HCEC 1CT (cell line): ENCODE measurements around the gene ZNF3.
A peak's percentile ranks its signal among the peaks of the same experiment; 100 is the strongest.

ENCODE experiments used
- DNase-seq: peaks from one replicate; pipeline ENCODE4 v3.0.0-alpha.2; 2017

ZNF3 gene

DNA sequence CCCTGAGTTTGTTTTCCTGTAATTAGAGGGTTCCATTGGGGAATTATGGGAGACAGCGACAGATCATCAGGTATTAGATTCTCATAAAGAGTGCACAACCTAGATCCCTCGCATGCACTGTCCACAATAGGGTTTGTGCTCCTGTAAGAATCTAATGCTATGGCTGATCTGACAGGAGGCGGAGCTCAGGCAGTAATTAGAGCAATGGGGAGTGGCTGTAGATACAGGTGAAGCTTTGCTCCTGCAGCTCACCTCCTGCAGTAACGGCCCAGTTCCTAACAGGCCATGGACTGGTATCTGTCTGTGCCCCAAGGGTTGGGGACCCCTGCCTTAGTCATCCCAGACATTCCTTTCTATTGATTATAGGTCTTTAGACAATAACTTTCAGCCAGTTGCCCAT is 32.8 kb downstream of the ZNF3 start:
- DNase-seq: no peak

DNA sequence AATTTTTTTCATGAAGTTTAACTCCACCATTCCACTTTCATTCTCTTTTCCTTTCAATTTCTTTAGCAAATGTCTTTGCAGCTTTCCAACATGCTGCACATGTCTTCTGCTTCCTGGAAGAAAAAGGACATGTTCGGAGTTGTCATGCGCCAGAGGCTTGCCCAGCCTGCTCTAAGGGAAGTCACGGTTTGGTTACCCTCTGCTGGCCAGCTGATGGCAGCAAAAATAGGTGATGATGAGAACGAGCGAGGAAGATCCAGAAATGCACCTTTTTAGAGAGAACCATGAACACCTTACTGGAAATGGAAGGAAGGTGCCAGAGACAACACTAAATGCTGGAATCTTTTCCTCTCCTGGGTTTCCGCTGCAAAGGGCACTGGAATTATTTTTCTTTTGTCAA is 36.8 kb downstream of the ZNF3 start:
- no peak for DNase-seq

DNA sequence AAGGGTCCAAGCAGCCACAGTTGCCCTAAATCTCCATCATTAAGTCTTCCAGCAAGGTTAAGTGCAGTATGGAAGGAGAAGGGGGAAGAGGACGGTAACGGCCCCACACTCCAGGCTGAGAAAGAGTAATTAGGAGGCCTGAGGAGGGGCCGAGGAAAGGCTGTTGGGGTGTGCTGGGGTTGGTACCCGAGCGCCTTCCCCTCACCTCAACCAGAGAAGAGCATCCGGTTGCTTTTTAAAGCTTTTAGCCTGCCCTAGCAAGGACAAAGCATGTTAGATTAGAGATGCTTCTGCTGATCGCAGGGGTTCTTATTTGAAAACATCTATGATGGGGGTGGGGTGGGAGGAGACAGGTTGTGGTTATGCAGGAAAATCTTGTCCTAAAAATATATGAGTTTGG is 40.9 kb downstream of the ZNF3 start:
- DNase-seq: no peak

GRCh38 chr7:100038326-100038725 is 43.2 kb downstream of the ZNF3 start:
- DNase-seq: no peak

DNA sequence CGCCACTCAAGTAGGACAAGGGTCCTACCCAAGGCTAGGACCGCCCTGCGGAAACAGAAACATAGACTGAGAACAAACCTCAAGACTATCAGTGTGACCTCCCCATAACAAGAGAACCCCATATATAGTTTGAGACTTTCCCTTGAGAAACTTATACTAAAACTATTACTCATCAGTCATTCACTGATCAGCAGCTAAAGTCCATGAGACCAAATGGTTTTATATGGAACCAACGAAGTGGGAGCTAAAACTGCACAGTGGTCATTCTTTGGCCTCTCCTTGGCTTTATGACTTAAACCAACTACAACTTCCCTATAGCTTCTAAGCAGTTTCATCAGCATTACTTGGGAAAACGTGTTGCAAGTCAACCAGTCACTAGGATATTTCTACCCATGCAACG is 45.6 kb downstream of the ZNF3 start:
- no peak for DNase-seq

GRCh38 chr7:100034871-100035510 is 46.5 kb downstream of the ZNF3 start:
- peak; percentile 90 for DNase-seq

- no peak for DNase-seq
Measured at GRCh38 chr7:100033526-100033925, 48.0 kb downstream of the ZNF3 start.

DNA sequence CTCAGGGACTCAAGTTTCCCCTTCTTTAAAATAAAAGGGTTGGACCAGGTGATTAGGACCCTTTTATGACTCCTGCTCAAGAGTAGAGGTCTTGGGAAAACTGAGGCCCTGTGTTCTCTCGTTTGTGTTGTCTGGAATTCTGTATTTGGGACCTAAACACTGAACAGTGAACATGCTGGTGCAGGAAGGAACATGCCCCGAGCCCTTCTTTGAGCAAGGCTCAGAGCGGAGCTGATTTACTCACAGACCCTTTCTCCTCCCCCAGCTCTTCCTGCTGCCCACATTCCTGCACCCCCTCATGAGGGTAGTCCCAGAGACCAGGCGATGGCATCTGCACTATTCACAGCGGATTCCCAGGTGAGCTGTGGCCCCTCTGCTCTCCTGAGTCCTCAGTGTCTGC is 51.9 kb downstream of the ZNF3 start:
- DNase-seq: no peak

GRCh38 chr7:100027197-100027596 is 54.3 kb downstream of the ZNF3 start:
- no peak for DNase-seq

DNA sequence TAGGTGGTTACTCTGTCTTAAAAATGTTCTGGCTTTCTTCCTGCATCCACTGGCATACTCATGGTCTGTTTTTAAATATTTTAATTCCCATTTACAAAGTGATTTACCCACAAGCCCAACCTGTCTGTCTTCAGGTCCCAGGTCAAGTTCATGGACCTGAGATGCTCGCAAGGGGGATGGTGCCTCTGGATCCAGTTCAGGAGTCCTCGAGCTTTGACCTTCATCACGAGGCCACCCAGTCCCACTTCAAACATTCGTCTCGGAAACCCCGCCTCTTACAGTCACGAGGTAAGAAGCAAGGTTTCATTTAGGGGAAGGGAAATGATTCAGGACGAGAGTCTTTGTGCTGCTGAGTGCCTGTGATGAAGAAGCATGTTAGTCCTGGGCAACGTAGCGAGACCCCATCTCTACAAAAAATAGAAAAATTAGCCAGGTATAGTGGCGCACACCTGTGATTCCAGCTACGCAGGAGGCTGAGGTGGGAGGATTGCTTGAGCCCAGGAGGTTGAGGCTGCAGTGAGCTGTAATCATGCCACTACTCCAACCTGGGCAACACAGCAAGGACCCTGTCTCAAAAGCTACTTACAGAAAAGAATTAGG is 57.4 kb downstream of the ZNF3 start:
- no peak for DNase-seq

- DNase-seq: no peak
Measured at GRCh38 chr7:100023526-100023925, 58.0 kb downstream of the ZNF3 start.

DNA sequence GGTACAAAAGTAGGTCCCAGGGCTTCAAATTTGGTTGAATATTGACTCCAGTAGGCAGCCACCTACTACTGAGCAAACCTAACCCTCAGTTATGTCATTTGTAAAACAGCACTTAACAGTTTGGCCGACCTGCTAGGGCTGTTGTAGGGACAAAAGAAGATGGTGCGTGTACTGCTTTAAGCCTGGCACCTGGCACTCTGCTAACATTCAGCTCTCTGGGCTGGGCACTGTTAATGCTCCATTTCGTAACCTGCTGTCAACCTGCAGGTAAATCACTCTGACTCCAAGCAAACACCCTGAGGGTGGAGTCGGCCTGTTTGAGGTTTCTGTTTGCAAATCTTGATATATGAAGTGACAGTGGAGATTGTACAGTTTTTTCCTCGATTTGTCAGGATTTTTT is 58.9 kb downstream of the ZNF3 start:
- DNase-seq: no peak

DNA sequence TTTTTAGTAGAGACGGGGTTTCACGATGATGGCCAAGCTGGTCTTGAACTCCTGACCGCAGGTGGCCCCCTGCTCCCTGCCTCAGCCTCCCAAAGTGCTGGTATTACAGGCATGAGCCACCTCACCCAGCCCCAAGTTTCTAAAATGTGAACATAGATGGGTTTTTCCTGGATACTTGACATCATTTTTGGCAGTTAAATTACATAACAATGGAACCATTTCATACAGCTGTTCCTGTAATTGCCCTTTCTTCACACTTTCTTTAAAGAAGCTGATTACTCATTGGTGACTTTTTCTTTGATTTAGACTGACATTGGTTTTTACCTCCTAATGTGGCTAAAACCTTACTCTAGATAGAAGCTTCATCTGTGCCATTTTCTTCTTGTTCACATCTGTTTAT is 60.2 kb downstream of the ZNF3 start:
- DNase-seq: no peak
